GOT3 (cell line): Measurements from ENCODE around the gene MAD2L1BP.
A peak's percentile ranks its signal among the peaks of the same experiment; 100 is the strongest.

Experiments
- DNase-seq: peaks from one replicate; lab custom pipeline; 2025; ENCODE audit warnings: mixed read lengths; lab: John Stamatoyannopoulos, UW

Gene MAD2L1BP

DNA sequence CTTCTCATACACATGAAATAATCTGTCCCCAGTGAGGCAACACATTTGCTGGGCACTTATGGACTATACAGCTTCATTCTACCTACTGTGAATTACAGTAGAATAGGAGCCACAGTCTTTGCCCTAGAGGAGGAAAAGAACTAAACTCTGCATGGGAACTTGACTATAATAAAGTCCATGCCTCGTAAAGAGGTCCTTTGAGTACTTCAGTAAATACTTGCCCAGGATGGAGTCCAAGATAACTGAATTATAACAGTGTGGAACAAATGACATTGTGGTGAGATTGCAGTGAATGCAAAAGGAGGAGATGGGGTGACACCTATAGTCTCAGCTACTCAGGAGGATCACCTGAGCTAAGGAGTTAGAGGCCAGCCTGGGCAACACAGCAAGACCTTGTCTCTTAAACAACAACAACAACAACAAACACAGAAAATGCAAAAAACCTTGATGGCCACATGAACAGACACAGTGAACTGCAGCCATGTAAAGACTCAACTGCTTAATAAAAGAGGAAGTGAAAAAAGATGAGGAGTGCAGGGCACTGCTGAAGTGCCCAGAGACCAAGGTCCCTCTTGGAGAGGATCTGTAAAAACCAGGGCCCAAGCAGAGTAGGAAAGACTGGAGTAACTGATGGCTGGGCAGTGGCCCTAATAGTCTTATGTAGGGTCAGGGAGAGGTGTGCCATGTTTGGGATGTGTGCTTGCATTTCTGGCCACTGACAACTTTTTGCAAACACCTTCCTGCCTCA lies 48.2 kb downstream of the MAD2L1BP start:
- no peak for DNase-seq

GRCh38 chr6:43687079-43687436 lies 51.4 kb downstream of the MAD2L1BP start:
- DNase-seq = no peak

GRCh38 chr6:43687437-43688347 lies 52.1 kb downstream of the MAD2L1BP start, which contains the start of gene MRPS18A:
Gene MRPS18A, minus strand, starts transcription at chr6:43687791. Its CDS starts 12 bp downstream, at chr6:43687779.
- peak; percentile 53 for DNase-seq

- no peak for DNase-seq
Observed at GRCh38 chr6:43689421-43689820, 53.8 kb downstream of the MAD2L1BP start.
